HFF-Myc (cell line): ENCODE measurements around the gene RETREG1.

Source experiments
- DNase-seq: peaks from one replicate; pipeline ENCODE4 v3.0.0-alpha.2; 2011; ENCODE audit warnings: low read depth; ENCODE audit errors: extremely low read depth
- H3K4me3 ChIP-seq: replicated peaks from 2 replicates; pipeline ENCODE4 v1.5.1; 2011; ENCODE audit warnings: low read depth, mild to moderate bottlenecking, control low read depth, low read length
- TF ChIP-seq, protein P1 (sequence below): IDR thresholded peaks from 2 replicates; pipeline ENCODE4 v1.5.1; 2012; ENCODE audit warnings: mild to moderate bottlenecking, low read depth, low read length, control low read depth; ENCODE audit errors: missing control alignments

Gene RETREG1

DNA sequence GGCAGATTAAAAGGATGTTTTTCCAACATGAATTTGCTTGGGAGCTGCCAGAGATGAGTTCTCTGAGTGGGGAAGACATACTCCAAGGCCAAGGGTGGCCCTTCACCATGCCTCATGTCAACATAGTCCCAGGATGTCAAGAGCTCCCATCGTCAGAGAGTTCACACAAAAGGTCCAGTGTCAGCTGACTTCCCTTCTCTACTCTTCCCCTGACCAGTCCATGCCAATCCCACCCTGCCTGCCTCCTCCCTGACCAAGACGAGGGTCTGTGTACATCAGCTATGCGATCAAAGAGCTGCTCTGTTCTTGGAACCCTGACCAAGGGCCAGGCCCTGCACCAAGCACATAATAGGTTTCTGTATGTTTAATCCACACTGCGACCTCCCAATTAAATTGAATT is 80.0 kb downstream of the RETREG1 start:
- no peak overlapping the region for H3K4me3 ChIP-seq
- DNase-seq, result no peak
- TF ChIP-seq, protein P1, sequence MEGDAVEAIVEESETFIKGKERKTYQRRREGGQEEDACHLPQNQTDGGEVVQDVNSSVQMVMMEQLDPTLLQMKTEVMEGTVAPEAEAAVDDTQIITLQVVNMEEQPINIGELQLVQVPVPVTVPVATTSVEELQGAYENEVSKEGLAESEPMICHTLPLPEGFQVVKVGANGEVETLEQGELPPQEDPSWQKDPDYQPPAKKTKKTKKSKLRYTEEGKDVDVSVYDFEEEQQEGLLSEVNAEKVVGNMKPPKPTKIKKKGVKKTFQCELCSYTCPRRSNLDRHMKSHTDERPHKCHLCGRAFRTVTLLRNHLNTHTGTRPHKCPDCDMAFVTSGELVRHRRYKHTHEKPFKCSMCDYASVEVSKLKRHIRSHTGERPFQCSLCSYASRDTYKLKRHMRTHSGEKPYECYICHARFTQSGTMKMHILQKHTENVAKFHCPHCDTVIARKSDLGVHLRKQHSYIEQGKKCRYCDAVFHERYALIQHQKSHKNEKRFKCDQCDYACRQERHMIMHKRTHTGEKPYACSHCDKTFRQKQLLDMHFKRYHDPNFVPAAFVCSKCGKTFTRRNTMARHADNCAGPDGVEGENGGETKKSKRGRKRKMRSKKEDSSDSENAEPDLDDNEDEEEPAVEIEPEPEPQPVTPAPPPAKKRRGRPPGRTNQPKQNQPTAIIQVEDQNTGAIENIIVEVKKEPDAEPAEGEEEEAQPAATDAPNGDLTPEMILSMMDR, result no peak

- H3K4me3 ChIP-seq, result no peak overlapping the region
- DNase-seq, result no peak
- TF ChIP-seq, protein P1, result no peak
These were observed 80.6 kb downstream of the RETREG1 start for GRCh38 chr5:16536246-16536645.

GRCh38 chr5:16534280-16534679 is 82.5 kb downstream of the RETREG1 start:
- no peak overlapping the region for H3K4me3 ChIP-seq
- no peak for DNase-seq
- TF ChIP-seq, protein P1, result no peak

DNA sequence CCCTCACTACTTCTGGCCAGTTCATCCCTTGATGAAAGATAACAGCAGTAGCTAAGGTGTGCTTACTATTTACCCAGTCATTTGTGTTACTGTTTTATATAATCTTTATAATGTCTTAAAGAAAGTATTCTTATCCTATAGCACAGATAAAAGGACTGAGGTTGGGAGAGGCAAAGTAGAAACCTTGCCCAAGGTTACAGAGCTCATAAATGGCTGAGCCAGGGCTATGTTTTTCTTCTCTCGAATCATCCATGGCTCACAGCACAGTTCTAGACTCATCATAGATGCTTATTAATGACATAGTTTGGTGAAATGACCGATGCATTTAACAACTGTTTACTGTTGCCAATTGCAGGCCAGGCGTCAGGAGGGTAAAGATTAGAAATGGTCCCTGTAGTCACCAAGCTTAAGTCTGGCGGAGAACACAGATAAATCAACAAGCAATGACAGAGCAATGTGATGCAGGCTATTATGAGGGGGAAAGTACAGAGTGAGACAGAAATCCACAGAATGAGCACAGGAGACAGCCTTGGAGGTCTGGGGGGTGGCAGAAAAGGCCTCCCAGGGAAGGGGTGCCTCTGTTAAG is 85.6 kb downstream of the RETREG1 start:
- TF ChIP-seq, protein P1, result no peak
- DNase-seq, result no peak
- no peak overlapping the region for H3K4me3 ChIP-seq

GRCh38 chr5:16529306-16529705 is 87.5 kb downstream of the RETREG1 start:
- TF ChIP-seq, protein P1, result no peak
- H3K4me3 ChIP-seq, result no peak overlapping the region
- DNase-seq, result no peak

- H3K4me3 ChIP-seq, result no peak overlapping the region
- DNase-seq, result no peak
- TF ChIP-seq, protein P1, result no peak
These were observed 88.3 kb downstream of the RETREG1 start for GRCh38 chr5:16528382-16529110.

GRCh38 chr5:16525651-16526050 is 91.1 kb downstream of the RETREG1 start:
- TF ChIP-seq, protein P1, result no peak
- no peak for DNase-seq
- no peak overlapping the region for H3K4me3 ChIP-seq
